KMS-11 (cell line): ENCODE results near the gene DLGAP1.

Experiments
- H2AFZ ChIP-seq: fragments of 200-600 bp; sonication (generic); 2 replicates; pipeline ENCODE4 v1.6.1; 2016; ENCODE audit warnings: antibody characterized with exemption, mixed run types, low read depth
- H3K27ac ChIP-seq: fragments of 200-600 bp; sonication (generic); 2 replicates; pipeline ENCODE4 v1.6.1; 2016; ENCODE audit warnings: mild to moderate bottlenecking, mixed run types
- H3K27me3 ChIP-seq: fragments of 200-600 bp; sonication (generic); 2 replicates; pipeline ENCODE4 v1.6.1; 2017; ENCODE audit warnings: mild to moderate bottlenecking, low read depth, mixed run types, moderate library complexity; ENCODE audit not compliant: insufficient read depth
- H3K36me3 ChIP-seq: fragments of 200-600 bp; sonication (generic); 2 replicates; pipeline ENCODE4 v1.6.1; 2017; ENCODE audit warnings: mild to moderate bottlenecking, mixed run types; ENCODE audit not compliant: insufficient read depth
- H3K4me1 ChIP-seq: fragments of 200-600 bp; sonication (generic); 2 replicates; pipeline ENCODE4 v1.6.1; 2016; ENCODE audit warnings: mild to moderate bottlenecking, low read depth, mixed run types; ENCODE audit not compliant: poor library complexity, severe bottlenecking
- H3K4me2 ChIP-seq: fragments of 200-600 bp; sonication (generic); 2 replicates; pipeline ENCODE4 v1.7.0; 2016; ENCODE audit warnings: mild to moderate bottlenecking, mixed run types
- H3K4me3 ChIP-seq: fragments of 200-600 bp; sonication (generic); IDR thresholded peaks from 2 replicates; pipeline ENCODE4 v1.6.1; 2017; ENCODE audit warnings: low read depth, low read length, mixed read lengths; ENCODE audit not compliant: insufficient read depth
- H3K79me2 ChIP-seq: fragments of 200-600 bp; sonication (generic); 2 replicates; pipeline ENCODE4 v1.6.1; 2016; ENCODE audit warnings: low read depth, mixed run types; ENCODE audit not compliant: insufficient read depth
- H3K9ac ChIP-seq: fragments of 200-600 bp; sonication (generic); 2 replicates; pipeline ENCODE4 v1.6.1; 2016; ENCODE audit warnings: mild to moderate bottlenecking, mixed run types
- H4K20me1 ChIP-seq: fragments of 200-600 bp; sonication (generic); 2 replicates; pipeline ENCODE4 v1.6.1; 2016; ENCODE audit warnings: mild to moderate bottlenecking, mixed run types; ENCODE audit not compliant: insufficient read depth
- CTCF ChIP-seq: fragments of 200-600 bp; sonication (generic); conservative IDR thresholded peaks from 2 replicates; pipeline ENCODE4 v1.6.1; 2017; ENCODE audit warnings: low read depth, mild to moderate bottlenecking, antibody characterized with exemption, low read length, moderate library complexity, mixed read lengths

DLGAP1 gene

GRCh38 chr18:3741333-3741732 is 713.8 kb downstream of the DLGAP1 start:
- no peaks in the 10 kb centered on the region for H4K20me1 ChIP-seq
- H2AFZ ChIP-seq = no peak overlapping the region
- H3K27ac ChIP-seq = no peak overlapping the region
- H3K9ac ChIP-seq = no peak overlapping the region
- H3K79me2 ChIP-seq = no peaks in the 10 kb centered on the region
- no peaks in the 10 kb centered on the region for H3K27me3 ChIP-seq
- H3K4me2 ChIP-seq = no peak overlapping the region
- no peak overlapping the region for H3K4me3 ChIP-seq
- H3K4me1 ChIP-seq = no peaks in the 10 kb centered on the region
- no peak for TF ChIP-seq CTCF
- no peaks in the 10 kb centered on the region for H3K36me3 ChIP-seq

- H3K27me3 ChIP-seq = no peaks in the 10 kb centered on the region
- no peaks in the 10 kb centered on the region for H3K36me3 ChIP-seq
- no peak for TF ChIP-seq CTCF
- H3K4me3 ChIP-seq = no peak overlapping the region
- no peak overlapping the region for H2AFZ ChIP-seq
- no peak overlapping the region for H3K9ac ChIP-seq
- no peaks in the 10 kb centered on the region for H3K4me1 ChIP-seq
- no peak overlapping the region for H3K27ac ChIP-seq
- no peaks in the 10 kb centered on the region for H4K20me1 ChIP-seq
- H3K79me2 ChIP-seq = no peaks in the 10 kb centered on the region
- no peak overlapping the region for H3K4me2 ChIP-seq
These were observed 726.2 kb downstream of the DLGAP1 start for GRCh38 chr18:3728704-3729437.

- H3K4me3 ChIP-seq = no peak overlapping the region
- no peak overlapping the region for H3K27ac ChIP-seq
- H4K20me1 ChIP-seq = no peaks in the 10 kb centered on the region
- TF ChIP-seq CTCF = no peak
- no peak overlapping the region for H2AFZ ChIP-seq
- H3K36me3 ChIP-seq = no peaks in the 10 kb centered on the region
- H3K4me1 ChIP-seq = no peaks in the 10 kb centered on the region
- H3K79me2 ChIP-seq = no peaks in the 10 kb centered on the region
- no peak overlapping the region for H3K4me2 ChIP-seq
- H3K9ac ChIP-seq = no peak overlapping the region
- no peaks in the 10 kb centered on the region for H3K27me3 ChIP-seq
These were observed 727.8 kb downstream of the DLGAP1 start for GRCh38 chr18:3727274-3727673.

- no peaks in the 10 kb centered on the region for H3K27me3 ChIP-seq
- H3K4me1 ChIP-seq = no peaks in the 10 kb centered on the region
- no peak overlapping the region for H2AFZ ChIP-seq
- H3K79me2 ChIP-seq = no peaks in the 10 kb centered on the region
- no peak overlapping the region for H3K4me3 ChIP-seq
- no peak overlapping the region for H3K27ac ChIP-seq
- TF ChIP-seq CTCF = no peak
- no peak overlapping the region for H3K9ac ChIP-seq
- H3K4me2 ChIP-seq = no peak overlapping the region
- no peaks in the 10 kb centered on the region for H3K36me3 ChIP-seq
- no peaks in the 10 kb centered on the region for H4K20me1 ChIP-seq
These were observed 728.7 kb downstream of the DLGAP1 start for GRCh38 chr18:3726238-3726951.
